Dedifferentiated amniotic fluid mesenchymal stem cell (primary cell): ENCODE results near the gene ATXN7.

Experiments
- DNase-seq: peaks from one replicate; pipeline ENCODE4 v3.0.0-alpha.2; 2016; ENCODE audit errors: extremely low spot score

Gene ATXN7

GRCh38 chr3:63986831-63987230 is 123.2 kb downstream of the ATXN7 start:
- no peak for DNase-seq

GRCh38 chr3:63988943-63989342 is 125.3 kb downstream of the ATXN7 start:
- DNase-seq: no peak

GRCh38 chr3:63990204-63990603 is 126.5 kb downstream of the ATXN7 start:
- DNase-seq: no peak

DNA sequence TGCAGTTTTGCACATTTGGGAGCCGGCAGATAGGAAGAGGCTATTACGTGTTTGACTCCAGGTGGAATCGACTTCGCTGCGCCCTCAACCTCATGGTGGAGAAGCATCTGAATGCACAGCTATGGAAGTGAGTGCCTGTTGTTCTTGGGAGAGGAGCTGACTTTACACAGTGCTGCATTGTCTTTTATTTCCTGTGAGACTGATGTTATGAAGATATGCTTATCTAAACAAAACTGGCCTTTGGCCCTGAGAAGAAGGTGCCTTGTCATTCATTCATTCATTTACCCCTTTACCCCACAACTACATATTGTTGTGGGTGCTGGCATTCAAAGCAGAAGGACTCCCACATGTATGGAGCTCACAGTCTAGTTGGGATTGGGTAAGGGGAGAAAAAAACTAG is 127.1 kb downstream of the ATXN7 start:
- DNase-seq: no peak

DNA sequence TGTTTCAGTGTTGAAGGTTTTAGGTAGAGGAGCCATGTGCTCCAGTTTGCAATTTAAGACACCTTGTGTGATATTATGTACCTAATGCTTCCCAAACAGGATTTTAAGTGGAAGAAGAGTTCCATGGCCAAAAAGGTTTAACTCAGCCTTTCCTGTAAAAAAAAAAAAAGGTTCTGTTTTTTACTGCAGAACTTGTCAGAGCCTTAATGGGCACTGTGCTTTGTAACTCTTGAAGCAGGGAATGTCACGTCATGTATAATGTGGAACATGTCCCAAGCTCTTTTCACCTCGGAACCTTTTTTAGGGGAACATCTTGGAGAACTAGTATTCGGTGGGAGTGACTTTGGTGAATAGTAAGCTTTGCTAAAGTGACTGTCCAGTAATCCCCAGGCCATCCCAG is 128.0 kb downstream of the ATXN7 start:
- DNase-seq: no peak

DNA sequence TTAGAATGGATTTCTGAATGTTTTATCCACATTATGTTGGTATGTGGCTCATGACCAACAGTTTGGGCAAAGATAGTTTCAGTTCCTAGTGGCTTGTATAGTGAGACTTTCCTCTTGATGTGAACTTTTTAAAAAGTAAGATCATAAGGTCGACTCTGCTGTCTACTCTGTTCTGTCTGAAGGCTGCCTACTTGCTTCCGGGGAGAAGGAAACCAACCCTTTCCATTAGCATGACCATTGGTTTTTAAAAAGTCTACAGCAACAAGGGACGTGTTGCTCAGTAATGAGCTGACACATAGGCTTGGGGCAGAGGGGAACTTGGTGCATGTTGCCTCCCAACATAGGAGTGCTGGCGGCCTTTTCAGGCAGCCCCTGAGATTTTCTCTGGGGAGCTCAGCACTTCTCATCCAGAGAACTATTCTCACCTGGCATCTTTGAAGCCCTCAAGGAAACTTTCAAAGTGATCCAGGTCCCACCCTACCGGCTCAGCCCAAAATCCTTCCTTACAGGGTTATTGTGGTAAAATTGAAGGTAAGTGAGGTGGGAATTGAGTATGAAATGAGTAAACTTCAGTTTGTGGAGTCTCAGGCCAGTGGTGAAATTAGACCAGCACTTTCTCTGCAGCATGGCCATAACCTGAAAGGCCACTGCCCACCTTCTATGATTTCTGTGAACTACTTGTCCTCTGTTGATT is 129.0 kb downstream of the ATXN7 start:
- no peak for DNase-seq

DNA sequence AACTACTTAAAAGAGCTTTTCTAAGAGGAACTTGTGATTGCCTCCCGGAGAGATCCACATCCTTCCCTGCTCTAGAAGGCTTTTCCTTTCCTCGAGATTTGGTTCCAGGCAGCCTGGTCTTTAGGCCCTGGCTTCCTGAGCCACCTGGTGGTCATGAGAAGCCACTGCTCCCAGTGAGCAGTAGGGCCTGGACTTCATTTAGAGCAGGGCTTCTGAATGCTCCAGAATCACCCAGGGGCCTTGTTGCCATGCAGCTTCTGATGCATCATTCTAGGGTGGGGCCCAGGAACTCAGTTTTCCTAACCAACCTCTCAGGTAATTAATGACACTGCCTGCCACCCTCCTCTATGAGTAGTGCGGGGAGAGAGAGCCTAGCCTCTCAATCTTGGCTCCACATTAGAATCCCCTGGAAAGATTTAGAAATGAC is 130.0 kb downstream of the ATXN7 start:
- DNase-seq: peak; percentile 85

DNA sequence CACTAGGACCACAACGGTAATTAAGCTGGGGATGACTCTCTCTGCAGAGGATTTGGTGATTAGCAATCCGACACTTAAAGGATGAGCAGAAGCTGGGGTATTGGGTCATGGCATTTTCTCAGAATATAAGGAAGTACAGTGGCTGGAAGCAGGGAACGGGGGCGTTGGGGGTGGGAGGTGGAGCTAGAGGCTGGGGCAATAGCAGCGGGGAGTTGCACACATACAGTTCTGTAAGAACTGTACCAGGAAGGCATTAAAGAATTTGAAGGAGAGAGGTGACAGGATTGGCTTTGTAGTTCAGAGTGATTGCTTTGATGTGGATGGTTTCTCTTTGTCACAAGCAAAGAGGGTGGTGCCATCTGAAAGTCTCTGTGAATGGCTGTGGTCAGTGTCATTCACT is 131.4 kb downstream of the ATXN7 start:
- DNase-seq: no peak

DNA sequence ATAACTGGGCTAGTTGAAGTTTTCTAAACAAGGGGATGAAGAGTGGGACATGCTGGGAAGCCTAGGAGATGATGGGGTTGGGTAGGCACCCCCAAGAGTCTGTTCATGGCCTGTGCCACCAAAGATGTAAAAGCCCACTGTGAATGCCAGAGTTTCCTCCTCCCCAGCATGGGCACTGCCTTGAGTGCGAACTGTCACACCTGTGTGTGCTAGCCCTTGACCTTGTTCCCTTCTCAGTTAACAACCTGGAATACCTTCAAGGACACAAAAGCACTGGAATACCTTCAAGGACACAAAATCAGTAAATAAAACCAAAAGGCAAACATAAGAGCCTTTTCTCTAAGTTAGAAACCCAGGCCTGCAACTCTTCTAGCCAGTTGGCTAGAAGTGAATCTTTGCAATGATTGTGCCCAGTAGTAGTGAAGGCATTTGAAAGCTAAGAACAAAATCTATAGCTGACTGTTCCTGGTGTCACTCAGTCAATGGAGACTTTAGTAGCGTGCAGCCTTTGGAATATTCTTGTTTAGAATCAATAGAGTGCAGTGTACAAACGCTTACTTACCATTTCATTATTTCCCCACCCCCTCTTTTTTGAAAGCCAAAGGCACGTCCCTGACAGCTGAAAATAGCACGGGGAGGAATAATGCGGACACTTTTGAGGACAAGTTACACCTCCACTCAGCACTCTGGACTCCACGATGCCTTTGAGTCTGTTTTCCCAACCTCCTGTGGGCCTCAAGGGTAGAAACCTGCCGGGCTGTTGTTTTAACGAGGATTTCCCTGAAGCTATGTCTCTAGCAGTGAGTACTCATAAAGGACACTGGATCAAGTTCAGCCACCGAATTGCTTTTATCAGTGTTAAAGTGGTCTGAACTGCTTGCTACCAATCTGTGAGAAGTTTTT is 135.4 kb downstream of the ATXN7 start:
- DNase-seq: no peak

- no peak for DNase-seq
These were observed 136.9 kb downstream of the ATXN7 start for GRCh38 chr3:64000453-64001055.

- DNase-seq: no peak
These were observed 138.6 kb downstream of the ATXN7 start for GRCh38 chr3:64002233-64002632.

DNA sequence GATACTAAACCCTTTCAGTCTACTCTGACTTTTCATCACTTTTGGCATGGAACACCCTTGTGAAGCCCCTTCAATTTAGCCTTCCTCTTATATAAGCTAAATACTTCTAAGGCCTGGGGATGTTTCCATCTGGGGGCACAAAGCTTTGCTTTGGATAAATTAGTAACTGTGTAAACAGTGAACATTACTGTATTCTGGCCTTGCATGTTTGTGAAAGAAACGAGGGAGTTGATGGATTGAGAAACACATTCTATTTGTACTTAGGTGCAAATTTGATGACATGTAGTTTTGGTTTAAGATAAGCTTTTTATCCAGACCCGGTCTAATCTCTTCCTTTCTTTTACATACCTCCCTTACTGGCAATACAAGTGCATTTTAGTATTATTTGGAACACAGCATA is 139.9 kb downstream of the ATXN7 start:
- DNase-seq: no peak

GRCh38 chr3:64008017-64008416 is 144.3 kb downstream of the ATXN7 start:
- DNase-seq: no peak

DNA sequence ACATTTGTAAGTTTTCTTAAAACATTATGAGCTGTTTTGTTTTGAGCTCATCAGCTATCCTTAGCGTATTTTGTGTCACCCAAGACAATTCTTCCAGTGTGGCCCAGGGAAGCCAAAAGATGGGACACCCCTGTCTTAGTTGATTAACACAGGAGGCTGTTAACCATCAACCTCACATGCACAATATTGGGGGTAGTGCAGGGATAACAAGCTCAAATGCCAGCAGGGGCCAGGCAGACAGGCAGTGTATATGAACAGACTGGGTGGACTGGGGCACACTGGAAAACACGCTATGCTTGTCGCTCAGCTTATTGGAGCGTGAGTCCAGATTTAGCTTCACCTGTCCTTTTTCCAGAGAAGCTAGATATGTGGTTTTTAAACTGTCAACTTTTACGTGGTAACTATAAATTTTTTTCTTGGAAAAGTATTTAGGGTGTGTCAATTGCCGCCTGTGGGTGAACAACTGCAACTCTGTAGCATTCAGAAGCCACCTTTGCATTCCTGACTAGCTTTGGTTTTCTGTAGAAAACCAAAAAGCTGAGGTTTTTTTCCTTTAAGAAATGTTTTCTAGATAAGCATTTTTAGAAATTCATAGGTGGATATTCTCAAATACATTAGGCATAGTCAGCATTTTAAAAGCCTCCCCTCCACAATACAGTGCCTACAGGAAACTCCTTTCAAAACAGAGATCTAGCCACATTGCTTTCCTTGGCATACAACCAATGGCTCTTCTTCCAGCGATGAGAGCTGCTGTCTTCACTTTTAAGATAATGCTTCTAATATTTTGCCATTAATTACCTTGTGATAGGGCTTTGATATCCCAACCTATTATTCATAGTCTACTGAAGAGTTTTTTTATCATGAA is 145.1 kb downstream of the ATXN7 start:
- no peak for DNase-seq

GRCh38 chr3:64009528-64009927 is 145.9 kb downstream of the ATXN7 start:
- no peak for DNase-seq

DNA sequence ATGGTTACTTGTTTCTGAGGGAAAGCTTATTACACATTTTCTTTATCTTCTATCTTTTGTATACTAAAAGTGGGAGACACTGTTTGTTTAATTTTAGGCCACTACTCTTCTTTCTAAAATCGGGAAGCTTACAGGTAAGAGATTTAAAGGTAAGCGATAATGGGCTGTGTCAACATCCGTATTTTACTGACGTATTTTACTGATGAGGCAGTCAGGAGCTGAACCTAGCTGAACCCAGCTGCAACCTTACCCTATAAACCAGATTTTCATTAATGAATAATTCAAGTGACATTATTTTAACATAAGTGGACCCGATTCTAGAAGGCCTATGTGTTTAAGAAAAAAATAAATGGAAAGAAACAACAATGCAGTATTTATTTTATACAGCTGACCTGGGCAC is 146.5 kb downstream of the ATXN7 start:
- no peak for DNase-seq

- DNase-seq: peak; percentile 52
These were observed 148.0 kb downstream of the ATXN7 start for GRCh38 chr3:64011685-64012084.

- DNase-seq: no peak
These were observed 153.4 kb downstream of the ATXN7 start for GRCh38 chr3:64016941-64017620.

DNA sequence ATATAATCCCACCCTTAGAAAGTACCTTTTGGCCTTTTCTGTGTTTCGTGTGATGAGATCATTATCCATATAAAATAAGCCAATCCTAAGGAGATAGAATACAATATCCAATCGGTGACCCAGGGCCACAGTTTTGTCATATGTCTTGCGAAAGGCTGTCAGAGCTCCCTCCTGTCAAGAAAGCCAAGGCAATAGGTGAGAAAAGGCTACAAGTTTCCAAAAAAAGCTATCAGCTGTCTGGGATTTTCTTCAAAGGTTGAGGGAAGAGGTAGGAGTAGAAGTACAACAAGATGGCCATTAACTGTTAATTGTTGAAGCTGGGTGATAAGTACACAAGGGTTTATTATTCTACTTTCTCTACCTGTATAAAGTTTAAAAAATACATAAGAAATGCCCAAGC is 155.6 kb downstream of the ATXN7 start:
- no peak for DNase-seq

DNA sequence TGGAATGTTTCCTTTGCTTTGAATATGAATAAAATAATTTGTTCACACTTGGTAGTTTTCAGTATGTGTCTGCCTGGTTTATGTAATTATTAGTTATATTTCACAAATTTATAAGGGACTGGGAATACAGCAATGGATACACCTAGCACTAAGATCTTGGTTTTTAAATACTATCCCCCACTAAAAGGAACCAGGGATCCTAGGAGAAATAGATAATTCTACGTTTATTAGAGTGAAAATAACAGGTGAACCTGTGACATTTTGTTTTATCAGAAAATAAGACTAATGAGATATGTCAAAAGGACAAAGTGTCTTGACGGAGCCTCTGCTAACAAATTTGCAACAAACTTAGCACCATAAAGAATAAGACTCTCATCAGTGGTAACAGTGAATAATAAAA is 156.2 kb downstream of the ATXN7 start:
- no peak for DNase-seq

- no peak for DNase-seq
These were observed 158.3 kb downstream of the ATXN7 start for GRCh38 chr3:64021922-64022321.
